Activated CD4-positive, alpha-beta T cell treated with anti-CD3 and anti-CD28 coated beads, Interleukin-2, amount 50 U/mL, for 48 hours (primary cell): ENCODE data around the gene TRAPPC5.

Experiments used
- DNase-seq, 2 experiments: peaks; one replicate each; pipeline ENCODE4 v3.0.0-alpha.2; 2020

The TRAPPC5 gene

GRCh38 chr19:7646426-7646700 is 34.3 kb upstream of the TRAPPC5 start:
- DNase-seq = no peak

- DNase-seq = no peak
Observed at GRCh38 chr19:7647156-7647555, 33.5 kb upstream of the TRAPPC5 start.

GRCh38 chr19:7648265-7649014 is 32.2 kb upstream of the TRAPPC5 start:
- DNase-seq = no peak

GRCh38 chr19:7650148-7650547 is 30.5 kb upstream of the TRAPPC5 start:
- DNase-seq = no peak

- peak; percentile 87 to 90 for DNase-seq
Observed at GRCh38 chr19:7652061-7652641, 28.5 kb upstream of the TRAPPC5 start.

GRCh38 chr19:7654401-7654800 is 26.2 kb upstream of the TRAPPC5 start:
- no peak for DNase-seq

- DNase-seq = no peak
Observed at GRCh38 chr19:7655581-7655980, 25.1 kb upstream of the TRAPPC5 start.

- peak; percentile 36 to 44 for DNase-seq
Observed at GRCh38 chr19:7657131-7657751, 23.4 kb upstream of the TRAPPC5 start.

GRCh38 chr19:7658219-7658686 is 22.4 kb upstream of the TRAPPC5 start:
- DNase-seq = peak; percentile 25 to 43

- no peak for DNase-seq
Observed at GRCh38 chr19:7661744-7662538, 18.7 kb upstream of the TRAPPC5 start.

GRCh38 chr19:7662657-7663056 is 18.0 kb upstream of the TRAPPC5 start:
- no peak for DNase-seq

- no peak for DNase-seq
Observed at GRCh38 chr19:7663706-7664105, 16.9 kb upstream of the TRAPPC5 start.

GRCh38 chr19:7665076-7665475 is 15.6 kb upstream of the TRAPPC5 start:
- DNase-seq = no peak

- no peak for DNase-seq
Observed at GRCh38 chr19:7668842-7669241, 11.8 kb upstream of the TRAPPC5 start, which contains the start of gene RETN. TSS of gene RETN (plus strand) at chr19:7669049. CDS start at chr19:7669327, 278 bp downstream.

GRCh38 chr19:7669641-7670040 is 11.0 kb upstream of the TRAPPC5 start:
- DNase-seq = no peak

GRCh38 chr19:7670150-7670783 is 10.4 kb upstream of the TRAPPC5 start:
- DNase-seq = no peak

GRCh38 chr19:7670790-7671189 is 9.8 kb upstream of the TRAPPC5 start:
- no peak for DNase-seq

- DNase-seq = no peak
Observed at GRCh38 chr19:7672522-7672921, 8.1 kb upstream of the TRAPPC5 start.

GRCh38 chr19:7674010-7675005 is 6.3 kb upstream of the TRAPPC5 start:
- peak; percentile 46 to 53 for DNase-seq

GRCh38 chr19:7676376-7676775 is 4.3 kb upstream of the TRAPPC5 start:
- DNase-seq = no peak

GRCh38 chr19:7676854-7677253 is 3.8 kb upstream of the TRAPPC5 start, which contains the start of gene MCEMP1:
TSS of gene MCEMP1 (plus strand) at chr19:7677090. CDS start at chr19:7677121, 31 bp downstream.
- DNase-seq = no peak
